ENCODE measurements around the gene SCAF11.

Gene SCAF11

GRCh38 chr12:45948546-45948945, 41.8 kb downstream of the SCAF11 start:
- TF ChIP-seq, protein P1, sequence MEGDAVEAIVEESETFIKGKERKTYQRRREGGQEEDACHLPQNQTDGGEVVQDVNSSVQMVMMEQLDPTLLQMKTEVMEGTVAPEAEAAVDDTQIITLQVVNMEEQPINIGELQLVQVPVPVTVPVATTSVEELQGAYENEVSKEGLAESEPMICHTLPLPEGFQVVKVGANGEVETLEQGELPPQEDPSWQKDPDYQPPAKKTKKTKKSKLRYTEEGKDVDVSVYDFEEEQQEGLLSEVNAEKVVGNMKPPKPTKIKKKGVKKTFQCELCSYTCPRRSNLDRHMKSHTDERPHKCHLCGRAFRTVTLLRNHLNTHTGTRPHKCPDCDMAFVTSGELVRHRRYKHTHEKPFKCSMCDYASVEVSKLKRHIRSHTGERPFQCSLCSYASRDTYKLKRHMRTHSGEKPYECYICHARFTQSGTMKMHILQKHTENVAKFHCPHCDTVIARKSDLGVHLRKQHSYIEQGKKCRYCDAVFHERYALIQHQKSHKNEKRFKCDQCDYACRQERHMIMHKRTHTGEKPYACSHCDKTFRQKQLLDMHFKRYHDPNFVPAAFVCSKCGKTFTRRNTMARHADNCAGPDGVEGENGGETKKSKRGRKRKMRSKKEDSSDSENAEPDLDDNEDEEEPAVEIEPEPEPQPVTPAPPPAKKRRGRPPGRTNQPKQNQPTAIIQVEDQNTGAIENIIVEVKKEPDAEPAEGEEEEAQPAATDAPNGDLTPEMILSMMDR (IDR thresholded peaks at IDR 0.05; ENCODE audit: extremely low read depth, insufficient read depth, missing control alignments) = no peak
- no peak for DNase-seq (ENCODE audit: low spot score)
- in situ Hi-C loops (cut with MboI; ENCODE audit: low pct_unique_long_range_greater_than_20kb, low sequenced_read_pairs, unreplicated experiment) = no loop called here

- in situ Hi-C loops (cut with MboI; ENCODE audit: low pct_unique_long_range_greater_than_20kb, low sequenced_read_pairs, unreplicated experiment) = no loop called here
- DNase-seq (ENCODE audit: low spot score) = no peak
- TF ChIP-seq, protein P1 (IDR thresholded peaks at IDR 0.05; ENCODE audit: extremely low read depth, insufficient read depth, missing control alignments) = no peak
These were observed 43.9 kb downstream of the SCAF11 start for GRCh38 chr12:45946435-45946834.

DNA sequence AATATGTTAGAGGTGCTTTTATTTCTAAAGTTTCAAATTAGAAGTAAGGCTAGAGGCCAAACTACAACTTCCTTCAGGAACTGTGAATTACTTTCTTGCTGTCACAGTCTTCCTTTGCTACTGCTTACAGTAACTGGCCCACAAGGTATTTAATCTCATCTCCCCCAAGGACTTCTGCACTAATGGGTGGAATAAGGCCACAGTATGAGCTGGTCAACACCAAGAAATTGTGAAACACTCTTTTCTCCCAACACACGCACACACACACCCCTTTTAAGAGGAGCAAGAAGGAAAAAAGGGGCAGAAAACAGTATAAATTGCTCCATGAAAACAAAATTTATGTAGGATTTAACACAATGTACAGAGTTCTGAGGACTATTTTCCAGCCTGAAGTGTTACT, 45.6 kb downstream of the SCAF11 start:
- DNase-seq (ENCODE audit: low spot score) = no peak
- in situ Hi-C loops (cut with MboI; ENCODE audit: low pct_unique_long_range_greater_than_20kb, low sequenced_read_pairs, unreplicated experiment) = no loop called here
- TF ChIP-seq, protein P1 (IDR thresholded peaks at IDR 0.05; ENCODE audit: extremely low read depth, insufficient read depth, missing control alignments) = no peak

DNA sequence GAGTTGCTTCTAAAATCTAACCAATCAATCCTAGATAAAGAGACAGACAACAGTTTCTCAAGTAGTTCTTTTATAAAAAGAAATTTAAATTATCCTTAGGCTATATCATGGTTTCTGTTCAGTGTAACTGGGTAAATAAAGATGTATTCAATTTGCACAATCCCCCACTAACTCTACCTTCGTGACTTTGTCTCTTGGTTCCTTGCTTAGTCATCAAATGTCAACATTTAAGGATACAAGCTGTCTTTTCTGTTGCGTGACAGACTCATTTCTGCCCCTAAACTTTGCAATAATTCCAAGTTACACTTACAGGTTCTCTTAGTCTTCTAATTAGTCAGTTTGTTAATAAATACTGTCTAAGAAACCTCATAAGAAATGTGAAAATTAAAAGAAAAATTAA, 50.6 kb downstream of the SCAF11 start:
- no peak for DNase-seq (ENCODE audit: low spot score)
- in situ Hi-C loops (cut with MboI; ENCODE audit: low pct_unique_long_range_greater_than_20kb, low sequenced_read_pairs, unreplicated experiment) = no loop called here
- TF ChIP-seq, protein P1 (IDR thresholded peaks at IDR 0.05; ENCODE audit: extremely low read depth, insufficient read depth, missing control alignments) = no peak

DNA sequence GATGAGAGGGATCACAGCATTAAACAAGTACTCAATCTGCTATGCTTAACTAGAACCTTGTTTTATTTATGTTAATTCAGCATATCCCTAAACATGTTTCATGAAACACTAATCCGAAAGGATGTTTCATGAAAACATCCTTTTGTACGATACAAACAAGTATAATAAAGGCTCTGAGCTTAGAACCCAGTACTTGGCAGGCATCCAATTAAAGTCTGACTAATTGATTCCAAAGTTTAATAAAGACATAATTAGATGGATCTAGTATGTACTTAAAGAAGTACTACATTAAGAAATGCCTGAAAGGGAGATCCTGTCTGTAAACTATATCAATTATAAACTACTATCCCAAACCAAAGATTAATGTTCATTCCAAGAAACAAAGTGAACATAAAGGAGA, 51.8 kb downstream of the SCAF11 start:
- in situ Hi-C loops (cut with MboI; ENCODE audit: low pct_unique_long_range_greater_than_20kb, low sequenced_read_pairs, unreplicated experiment) = no loop called here
- TF ChIP-seq, protein P1 (IDR thresholded peaks at IDR 0.05; ENCODE audit: extremely low read depth, insufficient read depth, missing control alignments) = no peak
- no peak for DNase-seq (ENCODE audit: low spot score)

DNA sequence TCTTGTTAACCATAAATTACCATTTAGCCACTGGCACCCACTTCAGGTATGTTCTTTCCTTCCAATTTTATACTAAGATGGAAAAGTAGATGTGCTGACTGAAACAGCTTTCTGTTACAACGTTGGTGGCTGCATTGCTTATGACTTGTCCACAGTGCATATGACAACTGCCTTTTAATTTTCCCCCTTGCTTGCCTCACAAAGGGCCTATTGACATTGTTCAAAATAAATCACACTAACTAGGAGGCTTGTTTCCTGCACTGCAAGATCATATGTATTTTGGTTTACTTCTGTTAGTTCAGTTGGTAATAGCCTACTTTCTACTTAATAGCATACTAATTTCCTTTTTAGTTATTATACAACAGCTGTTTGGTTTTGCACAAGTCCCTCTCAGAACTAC, 55.4 kb downstream of the SCAF11 start:
- TF ChIP-seq, protein P1 (IDR thresholded peaks at IDR 0.05; ENCODE audit: extremely low read depth, insufficient read depth, missing control alignments) = no peak
- no peak for DNase-seq (ENCODE audit: low spot score)
- in situ Hi-C loops (cut with MboI; ENCODE audit: low pct_unique_long_range_greater_than_20kb, low sequenced_read_pairs, unreplicated experiment) = no loop called here

- in situ Hi-C loops (cut with MboI; ENCODE audit: low pct_unique_long_range_greater_than_20kb, low sequenced_read_pairs, unreplicated experiment) = no loop called here
- no peak for DNase-seq (ENCODE audit: low spot score)
- TF ChIP-seq, protein P1 (IDR thresholded peaks at IDR 0.05; ENCODE audit: extremely low read depth, insufficient read depth, missing control alignments) = no peak
These were observed 56.9 kb downstream of the SCAF11 start for GRCh38 chr12:45933504-45933903.

Data from GM13977 (cell line).